ENCODE results near the gene CHML.

Gene CHML

GRCh38 chr1:241622669-241623068, 17.5 kb downstream of the CHML start:
- no peak for DNase-seq (ENCODE audit: low read depth in 2 of 2, low spot score in 1 of 2)

GRCh38 chr1:241617426-241617825, 22.7 kb downstream of the CHML start:
- no peak for DNase-seq (ENCODE audit: low read depth in 2 of 2, low spot score in 1 of 2)

GRCh38 chr1:241615043-241615974, 24.9 kb downstream of the CHML start:
- DNase-seq (ENCODE audit: low read depth in 2 of 2, low spot score in 1 of 2): no peak

GRCh38 chr1:241614572-241614971, 25.6 kb downstream of the CHML start:
- DNase-seq (ENCODE audit: low read depth in 2 of 2, low spot score in 1 of 2): no peak

- DNase-seq (ENCODE audit: low read depth in 2 of 2, low spot score in 1 of 2): no peak
These were observed 26.0 kb downstream of the CHML start for GRCh38 chr1:241614144-241614543.

GRCh38 chr1:241612533-241613477, 27.4 kb downstream of the CHML start:
- no peak for DNase-seq (ENCODE audit: low read depth in 2 of 2, low spot score in 1 of 2)

GRCh38 chr1:241611736-241612135, 28.4 kb downstream of the CHML start:
- no peak for DNase-seq (ENCODE audit: low read depth in 2 of 2, low spot score in 1 of 2)

- DNase-seq (ENCODE audit: low read depth in 2 of 2, low spot score in 1 of 2): no peak
These were observed 29.1 kb downstream of the CHML start for GRCh38 chr1:241611063-241611462.

GRCh38 chr1:241610056-241610815, 29.9 kb downstream of the CHML start:
- DNase-seq (ENCODE audit: low read depth in 2 of 2, low spot score in 1 of 2): no peak

- no peak for DNase-seq (ENCODE audit: low read depth in 2 of 2, low spot score in 1 of 2)
These were observed 31.7 kb downstream of the CHML start for GRCh38 chr1:241608379-241609033.

GRCh38 chr1:241607497-241607896, 32.7 kb downstream of the CHML start:
- no peak for DNase-seq (ENCODE audit: low read depth in 2 of 2, low spot score in 1 of 2)

- DNase-seq (ENCODE audit: low read depth in 2 of 2, low spot score in 1 of 2): no peak
These were observed 33.6 kb downstream of the CHML start for GRCh38 chr1:241606544-241606943.

- no peak for DNase-seq (ENCODE audit: low read depth in 2 of 2, low spot score in 1 of 2)
These were observed 34.9 kb downstream of the CHML start for GRCh38 chr1:241605146-241605805.

GRCh38 chr1:241603731-241604245, 36.4 kb downstream of the CHML start:
- DNase-seq (ENCODE audit: low read depth in 2 of 2, low spot score in 1 of 2): no peak

- DNase-seq (ENCODE audit: low read depth in 2 of 2, low spot score in 1 of 2): no peak
These were observed 39.7 kb downstream of the CHML start for GRCh38 chr1:241600496-241600901.

- DNase-seq (ENCODE audit: low read depth in 2 of 2, low spot score in 1 of 2): no peak
These were observed 41.9 kb downstream of the CHML start for GRCh38 chr1:241598249-241598648.

- no peak for DNase-seq (ENCODE audit: low read depth in 2 of 2, low spot score in 1 of 2)
These were observed 43.5 kb downstream of the CHML start for GRCh38 chr1:241596633-241597032.

- no peak for DNase-seq (ENCODE audit: low read depth in 2 of 2, low spot score in 1 of 2)
These were observed 47.0 kb downstream of the CHML start for GRCh38 chr1:241593186-241593585.

- no peak for DNase-seq (ENCODE audit: low read depth in 2 of 2, low spot score in 1 of 2)
These were observed 47.8 kb downstream of the CHML start for GRCh38 chr1:241592273-241592958.
